Activated T-cell treated with anti-CD3 and anti-CD28 coated beads, Interleukin-2, amount 50 U/mL, for 1 hour (primary cell): ENCODE results near the gene TSR1.

Experiments
- DNase-seq: peaks from one replicate; pipeline ENCODE4 v3.0.0-alpha.2; 2020

TSR1 gene

GRCh38 chr17:2368359-2368758, 32.1 kb upstream of the TSR1 start:
- DNase-seq = no peak

- DNase-seq = no peak
Observed at GRCh38 chr17:2366747-2367494, 30.7 kb upstream of the TSR1 start.

GRCh38 chr17:2365132-2365531, 28.9 kb upstream of the TSR1 start:
- DNase-seq = no peak

- DNase-seq = no peak
Observed at GRCh38 chr17:2364763-2365116, 28.5 kb upstream of the TSR1 start.

GRCh38 chr17:2363851-2364762, 27.9 kb upstream of the TSR1 start:
- DNase-seq = no peak

- no peak for DNase-seq
Observed at GRCh38 chr17:2363318-2363717, 27.1 kb upstream of the TSR1 start.

GRCh38 chr17:2362881-2363280, 26.6 kb upstream of the TSR1 start:
- no peak for DNase-seq

- DNase-seq = no peak
Observed at GRCh38 chr17:2362416-2362815, 26.2 kb upstream of the TSR1 start.

- no peak for DNase-seq
Observed at GRCh38 chr17:2362016-2362415, 25.8 kb upstream of the TSR1 start.

GRCh38 chr17:2361010-2361760, 24.9 kb upstream of the TSR1 start:
- DNase-seq = no peak

GRCh38 chr17:2357931-2358434, 21.7 kb upstream of the TSR1 start:
- no peak for DNase-seq

- DNase-seq = no peak
Observed at GRCh38 chr17:2357237-2357636, 21.0 kb upstream of the TSR1 start.

GRCh38 chr17:2354311-2354710, 18.1 kb upstream of the TSR1 start:
- no peak for DNase-seq

- no peak for DNase-seq
Observed at GRCh38 chr17:2351269-2351668, 15.0 kb upstream of the TSR1 start.

- DNase-seq = no peak
Observed at GRCh38 chr17:2347805-2348685, 11.8 kb upstream of the TSR1 start.

- DNase-seq = no peak
Observed at GRCh38 chr17:2346475-2346874, 10.2 kb upstream of the TSR1 start.

GRCh38 chr17:2344528-2344927, 8.3 kb upstream of the TSR1 start:
- no peak for DNase-seq

GRCh38 chr17:2343421-2343820, 7.2 kb upstream of the TSR1 start:
- peak; percentile 43 for DNase-seq

GRCh38 chr17:2338315-2338657, 2.0 kb upstream of the TSR1 start:
- DNase-seq = no peak

GRCh38 chr17:2337544-2338314, 1.5 kb upstream of the TSR1 start:
- peak; percentile 68 for DNase-seq

GRCh38 chr17:2336852-2337543, 741 bp upstream of the TSR1 start, which contains the start of gene SGSM2:
TSS of gene SGSM2 (plus strand) at chr17:2337501. CDS start at chr17:2337689, 188 bp downstream.
- peak; percentile 80 for DNase-seq
